Thoracic aorta (tissue), 2 donors: ENCODE measurements around the gene CASZ1. TPM values are rescaled to one million over a fixed set of nuclear protein-coding genes. Genes with fewer than 3 reads are reported as not detected.
A peak's percentile ranks its signal among the peaks of the same experiment; 100 is the strongest.

Experiments used
- ATAC-seq: fragments of 150-250 bp; one replicate; pipeline ENCODE4 v1.8.0; 2017; ENCODE audit warnings: low read depth; ENCODE audit not compliant: insufficient number of reproducible peaks, low FRiP score
- DNase-seq: peaks from one replicate; pipeline ENCODE4 v3.0.0-alpha.2; 2020; ENCODE audit warnings: low spot score
- H3K27ac ChIP-seq, 2 donors: fragments of 200-600 bp; sonication (generic); 1 replicate in 1 of 2; 2 replicates in 1 of 2; pipeline ENCODE4 v1.5.1; 2016; ENCODE audit warnings: mild to moderate bottlenecking in 2 of 2, moderate library complexity in 2 of 2
- H3K27me3 ChIP-seq: fragments of 200-600 bp; sonication (generic); replicated peaks from 2 replicates; pipeline ENCODE4 v1.6.0; 2016; ENCODE audit warnings: mild to moderate bottlenecking; ENCODE audit not compliant: insufficient read depth
- H3K36me3 ChIP-seq: fragments of 200-600 bp; sonication (generic); one replicate; pipeline ENCODE4 v1.5.1; 2016
- H3K4me1 ChIP-seq, 2 donors: fragments of 200-600 bp; sonication (generic); 1 replicate in 1 of 2; 2 replicates in 1 of 2; pipeline versions ENCODE4 v1.5.1 to v1.6.0; 2016; ENCODE audit warnings: low read depth in 2 of 2, mild to moderate bottlenecking in 1 of 2; ENCODE audit not compliant: control insufficient read depth in 1 of 2
- H3K4me3 ChIP-seq: fragments of 200-600 bp; sonication (generic); 2 replicates; pipeline ENCODE4 v1.5.1; 2016; ENCODE audit warnings: mild to moderate bottlenecking
- H3K9me3 ChIP-seq: fragments of 200-600 bp; sonication (generic); 2 replicates; pipeline ENCODE4 v1.5.1; 2016
- CTCF ChIP-seq: fragments of 200-600 bp; sonication (generic); IDR thresholded peaks from one replicate; pipeline ENCODE4 v1.5.1; 2019; ENCODE audit warnings: antibody characterized with exemption
- total RNA-seq, 2 donors: library from RNA; depleted of rRNA; stranded (reverse); fragments of >200 nt; gene quantifications; one replicate each; pipeline versions ENCODE4 v1.1.0 to v1.2.3, GENCODE V29; 2016

CASZ1 gene
- total RNA-seq, 2 donors from 2014 or later: 20.6 to 27.9 TPM

- H3K4me1 ChIP-seq: peaks cover 26 to 49% of the 10 kb centered on the region in 2 donors
- TF ChIP-seq CTCF: no peak
- no peaks in the 10 kb centered on the region for H3K27me3 ChIP-seq
- ATAC-seq (no peak), DNase-seq (no peak)
- H3K27ac ChIP-seq: peak overlapping the region; percentile 81 to 85
- H3K9me3 ChIP-seq: no peaks in the 10 kb centered on the region
- peaks cover 25% of the 10 kb centered on the region for H3K36me3 ChIP-seq
- peak overlapping the region; percentile 49 for H3K4me3 ChIP-seq
Observed at GRCh38 chr1:10662824-10663677, 133.4 kb downstream of the CASZ1 start.

- Histone ChIP-seq H3K4me3 (no peak overlapping the region), H3K27ac (no peak overlapping the region), H3K36me3 (peaks cover 28% of the 10 kb centered on the region), H3K4me1 (peaks cover 24 to 43% of the 10 kb centered on the region in 2 donors), H3K9me3 (no peaks in the 10 kb centered on the region), H3K27me3 (no peaks in the 10 kb centered on the region)
- no peak for ATAC-seq
- no peak for TF ChIP-seq CTCF
- DNase-seq: no peak
Observed at GRCh38 chr1:10662090-10662688, 134.3 kb downstream of the CASZ1 start.

GRCh38 chr1:10661453-10661852 is 135.0 kb downstream of the CASZ1 start:
- no peak for ATAC-seq
- Histone ChIP-seq H3K9me3 (no peaks in the 10 kb centered on the region), H3K4me3 (no peak overlapping the region), H3K36me3 (peaks cover 29% of the 10 kb centered on the region), H3K4me1 (peaks cover 23 to 35% of the 10 kb centered on the region in 2 donors), H3K27me3 (no peaks in the 10 kb centered on the region), H3K27ac (no peak overlapping the region)
- no peak for DNase-seq
- TF ChIP-seq CTCF: no peak

- Histone ChIP-seq H3K4me1 (peaks cover 13 to 22% of the 10 kb centered on the region in 2 donors), H3K4me3 (no peak overlapping the region), H3K27ac (no peak overlapping the region), H3K36me3 (peaks cover 39% of the 10 kb centered on the region), H3K27me3 (no peaks in the 10 kb centered on the region), H3K9me3 (no peaks in the 10 kb centered on the region)
- ATAC-seq: no peak
- no peak for TF ChIP-seq CTCF
- DNase-seq: no peak
Observed at GRCh38 chr1:10659646-10660540, 136.6 kb downstream of the CASZ1 start.

GRCh38 chr1:10659218-10659617 is 137.2 kb downstream of the CASZ1 start:
- Histone ChIP-seq H3K36me3 (peaks cover 42% of the 10 kb centered on the region), H3K27me3 (no peaks in the 10 kb centered on the region), H3K27ac (no peak overlapping the region), H3K4me3 (no peak overlapping the region), H3K4me1 (peaks cover 13 to 16% of the 10 kb centered on the region in 2 donors), H3K9me3 (no peaks in the 10 kb centered on the region)
- no peak for TF ChIP-seq CTCF
- DNase-seq (no peak), ATAC-seq (no peak)
